CD8-positive, alpha-beta memory T cell (primary cell): ENCODE data around the gene HBB. TPM values are rescaled to one million over a fixed set of nuclear protein-coding genes. Genes with fewer than 3 reads are reported as not detected.

ENCODE experiments used
- CTCF ChIA-PET: fragments of 350-600 bp; sonication (Branson Sonifier 250); formaldehyde crosslinking; loops from one replicate; lab custom pipeline; 2021; ENCODE audit warnings: antibody characterized with exemption; lab: Charles Lee
- POLR2A ChIA-PET: fragments of 350-600 bp; sonication (Branson Sonifier 250); formaldehyde crosslinking; loops from one replicate; lab custom pipeline; 2021; ENCODE audit warnings: antibody characterized with exemption; lab: Charles Lee
- DNase-seq, 5 donors: peaks; one replicate each; pipeline versions ENCODE4 v3.0.0 to v3.0.0-alpha.2; 2020 to 2022; ENCODE audit warnings: mixed read lengths in 1 of 5
- H3K27ac ChIP-seq: one replicate; pipeline ENCODE4 v1.7.0; 2013; ENCODE audit warnings: low read depth, mild to moderate bottlenecking, low read length, moderate library complexity
- H3K27me3 ChIP-seq: 2 replicates; pipeline ENCODE4 v1.7.0; 2013; ENCODE audit warnings: low read length, mild to moderate bottlenecking; ENCODE audit not compliant: insufficient read depth, poor library complexity, severe bottlenecking
- H3K36me3 ChIP-seq: 2 replicates; pipeline ENCODE4 v1.7.0; 2013; ENCODE audit warnings: mild to moderate bottlenecking, low read length, moderate library complexity; ENCODE audit not compliant: insufficient read depth
- H3K4me1 ChIP-seq: 2 replicates; pipeline ENCODE4 v1.7.0; 2013; ENCODE audit warnings: mild to moderate bottlenecking, low read length, moderate library complexity; ENCODE audit not compliant: insufficient read depth
- H3K4me3 ChIP-seq: 2 replicates; pipeline ENCODE4 v1.7.0; 2013; ENCODE audit warnings: mild to moderate bottlenecking, low read length
- H3K9me3 ChIP-seq: 2 replicates; pipeline ENCODE4 v1.7.0; 2013; ENCODE audit warnings: mild to moderate bottlenecking, low read length
- H3K27ac Mint-ChIP-seq, 8 donors: one replicate each; pipeline ENCODE4 v1.8.0; 2020 to 2021; ENCODE audit warnings: mixed read lengths in 8 of 8, mild to moderate bottlenecking in 6 of 8, inconsistent platforms in 3 of 8, moderate library complexity in 3 of 8
- H3K27me3 Mint-ChIP-seq, 2 donors: one replicate each; pipeline ENCODE4 v1.8.0; 2020 to 2021; ENCODE audit warnings: mixed read lengths in 2 of 2, mild to moderate bottlenecking in 1 of 2, moderate library complexity in 1 of 2
- H3K36me3 Mint-ChIP-seq, 3 donors: one replicate each; pipeline ENCODE4 v1.8.0; 2020 to 2021; ENCODE audit warnings: mixed read lengths in 3 of 3, inconsistent platforms in 1 of 3, mild to moderate bottlenecking in 1 of 3
- H3K4me1 Mint-ChIP-seq, 3 donors: one replicate each; pipeline ENCODE4 v1.8.0; 2020 to 2021; ENCODE audit warnings: mixed read lengths in 3 of 3, inconsistent platforms in 1 of 3, mild to moderate bottlenecking in 1 of 3
- H3K4me3 Mint-ChIP-seq, 7 donors: one replicate each; pipeline ENCODE4 v1.8.0; 2020 to 2021; ENCODE audit warnings: mixed read lengths in 7 of 7, mild to moderate bottlenecking in 6 of 7, moderate library complexity in 4 of 7, inconsistent platforms in 2 of 7
- H3K9me3 Mint-ChIP-seq, 5 donors: one replicate each; pipeline ENCODE4 v1.8.0; 2020 to 2022; ENCODE audit warnings: mixed read lengths in 5 of 5, mild to moderate bottlenecking in 3 of 5, moderate library complexity in 2 of 5, inconsistent platforms in 1 of 5
- polyA plus RNA-seq: library from polyadenylated mRNA; unstranded; fragments of 300-500 nt; fragmentation: Illumina TruSeq; gene quantifications from one replicate; pipeline ENCODE4 v1.2.3, GENCODE V29; 2021
- total RNA-seq, 2 experiments: library from RNA; stranded (reverse); gene quantifications; one replicate each; pipeline ENCODE4 v1.2.3, GENCODE V29; 2021

Gene HBB
- total and polyA plus RNA-seq, 3 experiments from 2014 or later = not detected

DNA sequence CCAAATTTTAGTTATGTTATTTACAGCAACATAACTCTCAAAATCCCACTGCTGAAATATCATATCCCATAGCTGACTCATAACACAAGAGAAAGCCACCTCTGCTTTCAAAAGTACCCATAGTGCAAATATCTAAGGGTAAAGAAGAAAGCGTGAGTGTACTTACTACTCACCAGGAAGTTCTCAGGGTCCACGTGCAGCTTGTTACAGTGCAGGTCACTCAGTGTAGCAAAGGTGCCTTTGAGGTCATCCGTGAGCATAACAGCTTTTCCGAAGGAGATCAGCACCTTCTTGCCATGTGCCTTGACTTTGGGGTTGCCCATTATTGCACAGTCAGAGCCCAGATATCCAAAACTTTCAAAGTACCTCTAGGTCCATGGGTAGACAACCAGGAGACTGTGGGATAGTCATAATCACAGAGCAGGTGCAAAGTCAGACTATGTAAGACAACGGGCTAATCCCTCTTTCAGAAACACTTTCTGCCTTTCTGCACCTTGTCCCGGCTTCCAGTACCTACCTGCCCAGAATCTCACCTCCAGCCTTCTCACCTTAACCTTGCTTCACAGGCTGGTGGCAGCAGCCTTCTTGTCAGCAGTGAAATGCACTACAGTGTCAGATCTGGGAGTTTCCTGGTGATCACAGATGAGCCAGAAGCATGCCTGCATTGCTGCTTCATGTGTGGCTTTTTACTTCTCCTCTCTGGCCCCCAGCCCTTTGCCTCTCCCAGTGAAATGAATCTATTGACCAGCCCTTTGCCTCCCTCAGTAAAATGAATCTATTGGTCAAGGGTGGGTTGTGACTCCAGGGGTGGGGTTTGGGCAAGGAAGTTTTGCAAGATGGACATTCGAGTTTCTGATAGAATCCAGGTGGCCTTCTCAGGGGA is 16.3 kb upstream of the HBB start:
- peak overlapping the region; percentile 2 for H3K27ac ChIP-seq
- Mint-ChIP-seq H3K36me3 (no peaks in the 10 kb centered on the region), H3K4me1 (no peaks in the 10 kb centered on the region), H3K4me3 (no peak overlapping the region), H3K27me3 (peaks cover 0 to 1% of the 10 kb centered on the region in 2 donors), H3K9me3 (no peaks in the 10 kb centered on the region), H3K27ac (no peak overlapping the region)
- no peaks in the 10 kb centered on the region for H3K4me1 ChIP-seq
- H3K27me3 ChIP-seq = no peaks in the 10 kb centered on the region
- CTCF ChIA-PET = no interaction called here
- no peaks in the 10 kb centered on the region for H3K36me3 ChIP-seq
- no peak for DNase-seq
- H3K9me3 ChIP-seq = no peaks in the 10 kb centered on the region
- H3K4me3 ChIP-seq = no peak overlapping the region
- POLR2A ChIA-PET = no interaction called here

DNA sequence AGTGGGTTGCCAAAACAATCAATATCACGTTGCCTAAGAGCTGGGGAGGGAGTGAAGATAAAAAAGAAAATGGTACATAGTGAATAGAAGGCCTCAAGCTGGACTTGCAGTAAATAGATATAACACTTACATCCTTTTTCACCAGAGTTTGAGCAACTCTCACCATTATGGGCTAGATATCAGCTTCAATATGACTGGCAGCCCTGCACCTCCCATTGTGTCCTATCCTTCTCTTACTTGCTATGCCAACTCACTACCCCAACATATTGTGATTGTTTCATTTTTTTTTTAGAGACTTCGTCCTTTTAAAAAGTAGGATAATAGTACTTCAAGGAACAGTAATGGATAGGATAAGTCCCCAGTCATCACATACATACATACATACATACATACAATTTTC is 15.3 kb upstream of the HBB start:
- H3K9me3 Mint-ChIP-seq = peaks cover 0 to 1% (median 0%) of the 10 kb centered on the region in 5 donors
- no peaks in the 10 kb centered on the region for H3K4me1 Mint-ChIP-seq
- Histone ChIP-seq H3K4me1 (no peaks in the 10 kb centered on the region), H3K27ac (no peak overlapping the region), H3K4me3 (no peak overlapping the region), H3K27me3 (no peaks in the 10 kb centered on the region), H3K36me3 (no peaks in the 10 kb centered on the region), H3K9me3 (no peaks in the 10 kb centered on the region)
- ChIA-PET POLR2A (no interaction called here), CTCF (no interaction called here)
- H3K4me3 Mint-ChIP-seq = no peak overlapping the region
- no peaks in the 10 kb centered on the region for H3K36me3 Mint-ChIP-seq
- DNase-seq = no peak
- H3K27ac Mint-ChIP-seq = no peak overlapping the region
- peaks cover 1 to 3% of the 10 kb centered on the region in 2 donors for H3K27me3 Mint-ChIP-seq

DNA sequence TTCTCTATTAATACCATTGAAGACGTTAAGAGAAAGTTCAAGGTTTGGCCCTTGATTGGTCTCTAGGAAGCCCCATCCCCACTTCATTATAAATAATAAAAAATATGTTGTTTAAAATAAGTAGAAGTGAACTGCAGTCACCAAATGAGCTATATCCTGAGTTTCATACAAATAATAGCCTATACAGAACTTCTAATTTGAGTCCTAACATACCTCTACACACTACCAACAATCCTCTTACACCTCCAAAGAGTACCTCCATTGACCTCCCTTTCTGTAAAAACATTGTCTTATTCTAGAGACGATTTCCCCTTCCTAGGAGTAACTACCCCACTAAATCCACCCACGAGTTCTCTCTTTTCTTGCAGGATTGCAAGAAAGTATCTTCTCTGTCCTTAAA is 14.6 kb upstream of the HBB start:
- Mint-ChIP-seq H3K4me3 (no peak overlapping the region), H3K27ac (no peak overlapping the region), H3K4me1 (no peaks in the 10 kb centered on the region), H3K36me3 (no peaks in the 10 kb centered on the region), H3K27me3 (peaks cover 1 to 3% of the 10 kb centered on the region in 2 donors), H3K9me3 (peaks cover 0 to 2% (median 0%) of the 10 kb centered on the region in 5 donors)
- POLR2A ChIA-PET = no interaction called here
- H3K27me3 ChIP-seq = no peaks in the 10 kb centered on the region
- CTCF ChIA-PET = no interaction called here
- no peaks in the 10 kb centered on the region for H3K4me1 ChIP-seq
- H3K27ac ChIP-seq = no peak overlapping the region
- DNase-seq = no peak
- no peak overlapping the region for H3K4me3 ChIP-seq
- H3K36me3 ChIP-seq = no peaks in the 10 kb centered on the region
- H3K9me3 ChIP-seq = no peaks in the 10 kb centered on the region

DNA sequence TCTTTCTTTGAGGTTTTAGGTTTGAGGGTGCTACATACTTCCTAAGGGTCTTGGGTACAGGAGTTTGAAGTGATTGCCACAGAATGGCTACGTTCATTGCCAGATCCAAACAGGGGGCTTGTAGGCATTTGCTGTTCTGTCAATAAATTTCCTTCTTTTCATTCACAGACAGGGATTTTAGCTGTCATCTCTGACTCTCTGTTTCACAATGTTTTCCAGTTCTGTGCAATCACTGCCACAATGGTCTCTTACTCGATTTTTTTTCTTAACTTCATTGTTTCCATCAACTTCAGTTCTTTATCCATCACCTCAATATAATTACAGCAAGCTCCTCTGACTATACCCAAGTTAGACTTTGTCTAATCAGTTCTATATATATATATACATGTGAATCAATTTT is 13.6 kb upstream of the HBB start:
- H3K9me3 ChIP-seq = no peaks in the 10 kb centered on the region
- H3K4me1 Mint-ChIP-seq = no peaks in the 10 kb centered on the region

DNA sequence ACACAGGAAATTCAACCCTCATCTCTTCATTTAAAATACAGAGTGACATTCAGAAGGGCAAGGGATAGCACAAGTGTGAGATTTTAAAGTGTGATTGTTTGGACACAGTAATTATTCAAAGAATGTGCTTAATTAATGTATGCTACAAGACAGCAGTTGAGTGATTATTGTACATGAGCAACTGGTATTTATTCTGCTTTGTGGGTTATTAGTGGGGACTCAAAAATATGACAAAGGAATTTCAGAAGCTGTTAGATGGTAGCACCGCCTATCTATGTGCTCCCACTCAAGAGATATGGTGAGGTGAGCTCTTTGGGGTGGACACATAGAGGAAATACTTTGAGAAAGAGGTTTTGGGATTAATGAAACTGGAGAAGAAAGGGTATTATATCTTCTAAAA is 13.2 kb upstream of the HBB start:
- Mint-ChIP-seq H3K27ac (no peak overlapping the region), H3K27me3 (peaks cover 1 to 3% of the 10 kb centered on the region in 2 donors), H3K4me1 (no peaks in the 10 kb centered on the region), H3K36me3 (no peaks in the 10 kb centered on the region), H3K4me3 (no peak overlapping the region), H3K9me3 (peaks cover 0 to 4% (median 0%) of the 10 kb centered on the region in 5 donors)
- DNase-seq = no peak
- Histone ChIP-seq H3K4me1 (no peaks in the 10 kb centered on the region), H3K27ac (no peak overlapping the region), H3K36me3 (no peaks in the 10 kb centered on the region), H3K27me3 (no peaks in the 10 kb centered on the region), H3K9me3 (no peaks in the 10 kb centered on the region), H3K4me3 (no peak overlapping the region)
- ChIA-PET POLR2A (no interaction called here), CTCF (no interaction called here)

More for the DNA sequence above, 13.6 kb upstream of the HBB start:
- Histone ChIP-seq H3K27ac (no peak overlapping the region), H3K4me3 (no peak overlapping the region), H3K36me3 (no peaks in the 10 kb centered on the region), H3K4me1 (no peaks in the 10 kb centered on the region), H3K27me3 (no peaks in the 10 kb centered on the region)
- Mint-ChIP-seq H3K27ac (no peak overlapping the region), H3K27me3 (peaks cover 1 to 3% of the 10 kb centered on the region in 2 donors), H3K9me3 (peaks cover 0 to 2% (median 0%) of the 10 kb centered on the region in 5 donors), H3K36me3 (no peaks in the 10 kb centered on the region), H3K4me3 (no peak overlapping the region)
- no peak for DNase-seq
- ChIA-PET POLR2A (no interaction called here), CTCF (no interaction called here)

DNA sequence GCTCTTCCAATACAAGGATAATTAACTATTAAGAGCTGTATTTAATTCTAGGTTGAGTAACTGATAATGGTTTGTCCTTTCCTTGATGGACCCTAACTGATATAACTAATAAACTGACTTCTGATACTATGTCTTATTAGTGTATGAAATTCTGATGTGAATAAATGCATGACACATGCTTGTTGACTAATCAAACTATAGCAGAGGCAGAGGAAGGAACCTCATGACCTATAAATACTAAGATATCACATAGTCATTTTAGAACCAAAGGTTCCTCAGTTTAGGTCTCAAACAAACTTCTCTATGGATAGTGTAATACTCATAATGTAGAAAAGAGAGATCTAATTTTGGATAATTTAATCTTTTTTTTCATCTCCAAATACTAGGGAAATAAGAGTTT is 12.2 kb upstream of the HBB start:
- no peaks in the 10 kb centered on the region for H3K36me3 ChIP-seq

DNA sequence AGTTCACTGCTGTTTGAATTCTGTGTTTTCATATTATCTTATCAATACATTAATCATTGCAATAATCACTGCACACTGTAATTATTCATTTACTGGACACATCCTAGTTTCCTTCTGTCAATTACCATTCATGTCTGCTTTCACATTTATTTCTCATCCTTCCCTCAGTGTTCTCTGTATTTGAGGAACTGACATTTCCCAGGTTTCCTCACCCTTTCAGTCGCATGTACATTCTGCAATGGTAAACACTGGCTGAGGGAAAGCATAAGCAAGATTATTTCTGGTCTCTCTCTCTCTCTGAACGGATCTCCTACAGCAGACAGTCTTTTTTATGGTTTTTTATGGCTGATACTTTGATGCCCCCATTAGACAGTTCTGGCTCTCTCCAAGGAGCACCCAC is 11.6 kb upstream of the HBB start:
- no peak overlapping the region for H3K4me3 Mint-ChIP-seq
- Histone ChIP-seq H3K4me3 (no peak overlapping the region), H3K9me3 (no peaks in the 10 kb centered on the region), H3K36me3 (no peaks in the 10 kb centered on the region), H3K27me3 (no peaks in the 10 kb centered on the region), H3K4me1 (no peaks in the 10 kb centered on the region), H3K27ac (no peak overlapping the region)
- CTCF ChIA-PET = no interaction called here
- H3K36me3 Mint-ChIP-seq = no peaks in the 10 kb centered on the region
- H3K27me3 Mint-ChIP-seq = peaks cover 3% of the 10 kb centered on the region in 2 donors
- H3K9me3 Mint-ChIP-seq = peaks cover 0 to 4% (median 0%) of the 10 kb centered on the region in 5 donors
- POLR2A ChIA-PET = no interaction called here
- H3K4me1 Mint-ChIP-seq = peaks cover 0 to 3% (median 0%) of the 10 kb centered on the region in 3 donors
- DNase-seq = no peak
- H3K27ac Mint-ChIP-seq = no peak overlapping the region

More for the DNA sequence above, 12.2 kb upstream of the HBB start:
- H3K4me1 ChIP-seq = no peaks in the 10 kb centered on the region
- H3K9me3 ChIP-seq = no peaks in the 10 kb centered on the region
- Mint-ChIP-seq H3K27me3 (peaks cover 2 to 3% of the 10 kb centered on the region in 2 donors), H3K9me3 (peaks cover 0 to 4% (median 0%) of the 10 kb centered on the region in 5 donors), H3K4me1 (peaks cover 0 to 3% (median 0%) of the 10 kb centered on the region in 3 donors), H3K4me3 (no peak overlapping the region), H3K27ac (no peak overlapping the region), H3K36me3 (no peaks in the 10 kb centered on the region)
- H3K27ac ChIP-seq = no peak overlapping the region
- no peaks in the 10 kb centered on the region for H3K27me3 ChIP-seq
- DNase-seq = no peak
- ChIA-PET CTCF (no interaction called here), POLR2A (no interaction called here)
- no peak overlapping the region for H3K4me3 ChIP-seq

DNA sequence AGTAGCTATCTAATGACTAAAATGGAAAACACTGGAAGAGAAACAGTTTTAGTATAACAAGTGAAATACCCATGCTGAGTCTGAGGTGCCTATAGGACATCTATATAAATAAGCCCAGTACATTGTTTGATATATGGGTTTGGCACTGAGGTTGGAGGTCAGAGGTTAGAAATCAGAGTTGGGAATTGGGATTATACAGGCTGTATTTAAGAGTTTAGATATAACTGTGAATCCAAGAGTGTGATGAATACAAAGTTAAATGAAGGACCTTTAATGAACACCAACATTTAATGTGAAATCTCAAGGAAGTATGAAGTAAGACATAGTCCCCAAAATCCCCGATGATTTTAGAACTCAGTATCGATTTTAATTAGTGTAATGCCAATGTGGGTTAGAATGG is 10.5 kb upstream of the HBB start:
- ChIA-PET CTCF (no interaction called here), POLR2A (no interaction called here)
- Histone ChIP-seq H3K27me3 (no peaks in the 10 kb centered on the region), H3K36me3 (no peaks in the 10 kb centered on the region), H3K4me3 (no peak overlapping the region), H3K9me3 (no peaks in the 10 kb centered on the region), H3K27ac (no peak overlapping the region), H3K4me1 (no peaks in the 10 kb centered on the region)
- H3K9me3 Mint-ChIP-seq = peaks cover 0 to 4% (median 0%) of the 10 kb centered on the region in 5 donors
- H3K4me1 Mint-ChIP-seq = peaks cover 0 to 3% (median 0%) of the 10 kb centered on the region in 3 donors
- peaks cover 3% of the 10 kb centered on the region in 2 donors for H3K27me3 Mint-ChIP-seq
- no peak for DNase-seq
- no peak overlapping the region for H3K4me3 Mint-ChIP-seq
- H3K27ac Mint-ChIP-seq = no peak overlapping the region
- no peaks in the 10 kb centered on the region for H3K36me3 Mint-ChIP-seq
